AG04450 (cell line): Measurements from ENCODE around the gene TRIM38. TPM values are rescaled to one million over a fixed set of nuclear protein-coding genes. Genes with fewer than 3 reads are reported as not detected.
A peak's percentile ranks its signal among the peaks of the same experiment; 100 is the strongest.
"Not testable (repeated sequence)": the region's sequence is repeated elsewhere in the genome, so short reads cannot be mapped to it uniquely, and the experiment has no call there.

Source experiments
- CTCF ChIA-PET: fragments of 300-600, 350-600 bp; formaldehyde crosslinking; extraction: SDS; loops from one replicate; lab custom pipeline; 2022; ENCODE audit warnings: antibody characterized with exemption, inconsistent platforms; lab: Charles Lee
- POLR2A ChIA-PET: fragments of 350-600 bp; formaldehyde crosslinking; extraction: SDS; loops from one replicate; lab custom pipeline; 2021; ENCODE audit warnings: antibody characterized with exemption, inconsistent platforms; lab: Yijun Ruan, JAX
- DNase-seq: peaks from one replicate; pipeline ENCODE4 v3.0.0-alpha.2; 2011; ENCODE audit warnings: low read depth, low spot score
- H3K27ac ChIP-seq: one replicate; pipeline ENCODE4 v1.5.1; 2012; ENCODE audit warnings: low read depth, low read length, control low read depth
- H3K27me3 ChIP-seq: one replicate; pipeline ENCODE4 v1.6.0; 2012; ENCODE audit warnings: low read length; ENCODE audit not compliant: control insufficient read depth, insufficient read depth
- H3K4me3 ChIP-seq: 2 replicates; pipeline ENCODE4 v1.5.1; 2011; ENCODE audit warnings: mild to moderate bottlenecking, low read depth, low read length, control low read depth
- H3K9me3 ChIP-seq: 2 replicates; pipeline ENCODE4 v1.5.1; 2012; ENCODE audit warnings: low read length; ENCODE audit not compliant: control insufficient read depth, insufficient read depth
- polyA plus RNA-seq: library from polyadenylated mRNA; depleted of rRNA; stranded (reverse); fragments of >200 nt; gene quantifications from 2 replicates; pipeline ENCODE4 v1.2.3, GENCODE V29; 2011
- TF ChIP-seq, protein P1 (sequence below): IDR thresholded peaks from 2 replicates; pipeline ENCODE4 v1.5.1; 2011; ENCODE audit warnings: low read depth, low read length, control low read depth, inconsistent platforms

TRIM38 gene
- polyA plus RNA-seq, 1 experiment = 9.1 TPM

DNA sequence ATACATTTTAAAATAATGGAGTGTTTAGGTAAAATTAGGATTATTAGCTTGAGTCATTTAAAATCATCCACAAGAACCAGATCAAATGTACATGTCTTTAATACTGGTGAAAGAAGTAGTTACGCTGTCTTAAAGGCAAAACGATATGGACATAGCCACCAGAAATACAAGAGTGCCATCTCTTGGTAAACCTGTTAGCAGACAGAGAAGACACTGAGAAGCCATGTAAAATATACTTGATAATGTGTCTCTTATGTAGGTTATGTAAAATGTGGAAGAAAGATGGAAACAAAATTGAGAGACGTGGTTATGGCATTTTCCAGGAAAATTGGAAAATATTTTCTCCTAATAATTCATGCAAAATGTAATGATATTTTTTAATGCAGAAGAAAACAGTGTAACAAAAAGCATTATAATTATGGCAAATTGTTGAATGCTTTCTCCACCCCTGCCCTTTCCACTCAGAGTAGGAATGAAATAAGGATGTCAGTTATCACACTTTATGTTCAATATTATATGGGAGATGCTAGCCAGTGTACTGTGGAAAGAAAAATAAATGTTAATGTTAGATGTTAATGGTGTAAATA lies 19.9 kb upstream of the TRIM38 start:
- Histone ChIP-seq H3K27ac (no peak overlapping the region), H3K27me3 (peaks cover 2% of the 10 kb centered on the region), H3K4me3 (no peak overlapping the region), H3K9me3 (no peaks in the 10 kb centered on the region)
- CTCF ChIA-PET = interaction anchor here (1.0 to 2.2 kb wide), 3 partner anchors 155 to 225 kb away, joined by 3 to 10 read pairs (median 5); no protein-coding TSS in a partner anchor
- POLR2A ChIA-PET = no interaction called here
- TF ChIP-seq, protein P1, sequence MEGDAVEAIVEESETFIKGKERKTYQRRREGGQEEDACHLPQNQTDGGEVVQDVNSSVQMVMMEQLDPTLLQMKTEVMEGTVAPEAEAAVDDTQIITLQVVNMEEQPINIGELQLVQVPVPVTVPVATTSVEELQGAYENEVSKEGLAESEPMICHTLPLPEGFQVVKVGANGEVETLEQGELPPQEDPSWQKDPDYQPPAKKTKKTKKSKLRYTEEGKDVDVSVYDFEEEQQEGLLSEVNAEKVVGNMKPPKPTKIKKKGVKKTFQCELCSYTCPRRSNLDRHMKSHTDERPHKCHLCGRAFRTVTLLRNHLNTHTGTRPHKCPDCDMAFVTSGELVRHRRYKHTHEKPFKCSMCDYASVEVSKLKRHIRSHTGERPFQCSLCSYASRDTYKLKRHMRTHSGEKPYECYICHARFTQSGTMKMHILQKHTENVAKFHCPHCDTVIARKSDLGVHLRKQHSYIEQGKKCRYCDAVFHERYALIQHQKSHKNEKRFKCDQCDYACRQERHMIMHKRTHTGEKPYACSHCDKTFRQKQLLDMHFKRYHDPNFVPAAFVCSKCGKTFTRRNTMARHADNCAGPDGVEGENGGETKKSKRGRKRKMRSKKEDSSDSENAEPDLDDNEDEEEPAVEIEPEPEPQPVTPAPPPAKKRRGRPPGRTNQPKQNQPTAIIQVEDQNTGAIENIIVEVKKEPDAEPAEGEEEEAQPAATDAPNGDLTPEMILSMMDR = peak; percentile 59
- no peak for DNase-seq

DNA sequence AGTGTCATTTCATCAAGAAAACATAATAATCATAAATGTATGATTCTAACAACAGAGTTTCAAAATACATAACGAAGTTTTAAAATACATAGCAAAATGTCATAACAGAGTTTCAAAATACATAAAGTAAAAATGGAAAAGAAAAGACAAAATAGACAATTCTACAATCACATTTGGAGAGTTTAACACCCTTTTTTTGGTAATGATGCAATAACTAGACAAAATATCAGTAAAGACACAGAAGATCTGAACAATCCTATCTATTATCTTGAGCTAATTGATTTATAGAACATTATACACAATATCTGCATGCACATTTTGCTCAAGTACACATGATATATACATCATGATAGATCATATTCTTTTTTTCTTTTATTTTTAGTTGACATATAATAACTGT lies 18.7 kb upstream of the TRIM38 start:
- DNase-seq = no peak
- POLR2A ChIA-PET = no interaction called here

DNA sequence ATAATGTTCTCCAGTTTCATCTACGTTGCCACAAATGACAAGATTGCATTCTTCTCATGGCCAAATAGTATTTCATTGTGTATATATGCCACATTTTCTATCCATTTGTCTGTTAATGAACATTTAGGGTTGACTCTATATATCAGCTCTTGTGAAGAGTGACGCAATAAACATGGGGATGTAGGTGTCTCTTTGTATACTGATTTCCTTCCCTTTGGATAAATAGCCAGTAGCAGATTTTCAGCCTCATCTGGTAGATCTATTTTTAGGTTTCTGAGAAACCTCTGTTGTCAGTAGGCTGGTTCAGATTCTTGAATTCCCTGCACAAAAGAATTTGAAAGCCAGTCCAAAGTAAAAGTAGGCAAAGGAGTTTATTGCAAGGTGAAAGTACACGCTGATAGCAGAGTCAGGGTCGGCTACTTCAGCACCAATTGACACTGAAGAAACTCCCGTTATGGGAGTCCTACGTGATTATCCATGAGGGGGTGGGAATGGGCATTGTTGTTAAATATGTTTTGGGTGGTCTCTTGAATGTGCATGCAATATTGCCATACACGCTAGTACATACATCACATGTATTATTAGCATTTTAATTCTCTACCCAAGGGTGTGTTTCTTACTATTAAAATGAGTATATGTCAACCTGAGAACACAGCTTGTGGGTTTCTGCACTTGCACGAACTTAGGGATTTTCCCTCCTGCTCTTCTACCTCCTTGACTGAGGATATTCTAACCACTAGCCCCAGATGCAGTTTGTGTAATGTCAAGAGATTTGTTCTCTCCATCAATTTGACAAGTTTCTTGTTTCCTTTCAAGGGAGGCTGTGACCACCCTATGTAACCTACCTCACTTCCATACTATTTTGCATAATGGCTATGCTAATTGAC lies 17.7 kb upstream of the TRIM38 start:
- CTCF ChIA-PET = interaction anchor here (1.2 to 1.4 kb wide), 2 partner anchors 156 to 225 kb away, joined by 4 to 5 read pairs; no protein-coding TSS in a partner anchor
- POLR2A ChIA-PET = no interaction called here
- no peak overlapping the region for H3K4me3 ChIP-seq
- H3K9me3 ChIP-seq = no peaks in the 10 kb centered on the region
- H3K27me3 ChIP-seq = no peaks in the 10 kb centered on the region
- DNase-seq = no peak
- H3K27ac ChIP-seq = no peak overlapping the region
- TF ChIP-seq, protein P1 = no peak

More for the DNA sequence above, 18.7 kb upstream of the TRIM38 start:
- CTCF ChIA-PET = interaction anchor here (1.2 to 1.4 kb wide), 2 partner anchors 155 to 224 kb away, joined by 4 to 5 read pairs; no protein-coding TSS in a partner anchor
- H3K27me3 ChIP-seq = peaks cover 2% of the 10 kb centered on the region
- no peak overlapping the region for H3K27ac ChIP-seq
- no peak overlapping the region for H3K4me3 ChIP-seq
- TF ChIP-seq, protein P1 = no peak
- H3K9me3 ChIP-seq = no peaks in the 10 kb centered on the region

DNA sequence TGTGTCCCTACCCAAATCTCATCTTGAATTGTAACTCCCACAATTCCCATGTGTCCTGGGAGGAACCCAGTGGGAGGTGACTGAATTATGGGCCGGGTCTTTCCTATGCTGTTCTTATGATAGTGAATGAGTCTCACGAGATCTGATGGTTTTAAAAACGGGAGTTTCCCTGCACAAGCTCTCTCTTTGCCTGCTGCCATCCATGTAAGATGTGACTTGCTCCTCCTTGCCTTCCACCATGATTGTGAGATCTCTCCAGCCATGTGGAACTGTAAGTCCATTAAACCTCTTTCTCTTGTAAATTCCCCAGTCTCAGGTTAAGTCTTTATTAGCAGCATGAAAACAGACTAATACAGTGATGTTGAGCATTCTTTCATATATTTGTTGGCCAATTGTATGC lies 16.9 kb upstream of the TRIM38 start:
- H3K27me3 ChIP-seq = not testable (repeated sequence)

DNA sequence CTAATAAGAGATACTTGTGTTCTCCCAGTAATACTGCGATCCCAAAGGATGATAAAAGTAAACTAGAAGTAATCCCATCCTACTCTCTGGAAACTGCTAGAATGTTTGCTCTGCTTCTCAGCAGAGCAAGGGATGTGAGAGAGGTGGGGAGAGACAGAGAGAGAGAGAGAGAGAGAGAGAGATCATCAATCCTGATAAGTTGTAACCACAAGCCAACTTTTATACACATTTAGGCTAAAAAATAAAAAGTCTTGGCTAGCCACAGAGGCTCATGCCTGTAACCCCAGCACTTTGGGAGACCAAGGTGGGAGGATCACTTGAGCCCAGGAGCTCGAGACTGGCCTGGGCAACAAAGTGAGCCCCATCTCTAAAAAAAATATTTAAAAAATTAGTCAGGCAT lies 16.0 kb upstream of the TRIM38 start:
- no peaks in the 10 kb centered on the region for H3K9me3 ChIP-seq
- no peak for DNase-seq
- ChIA-PET CTCF (no interaction called here), POLR2A (no interaction called here)
- no peaks in the 10 kb centered on the region for H3K27me3 ChIP-seq
- TF ChIP-seq, protein P1 = no peak
- no peak overlapping the region for H3K4me3 ChIP-seq
- H3K27ac ChIP-seq = no peak overlapping the region

More for the DNA sequence above, 16.9 kb upstream of the TRIM38 start:
- POLR2A ChIA-PET, H3K9me3 ChIP-seq, H3K27ac ChIP-seq, DNase-seq, H3K4me3 ChIP-seq, CTCF ChIA-PET: not testable (repeated sequence)

DNA sequence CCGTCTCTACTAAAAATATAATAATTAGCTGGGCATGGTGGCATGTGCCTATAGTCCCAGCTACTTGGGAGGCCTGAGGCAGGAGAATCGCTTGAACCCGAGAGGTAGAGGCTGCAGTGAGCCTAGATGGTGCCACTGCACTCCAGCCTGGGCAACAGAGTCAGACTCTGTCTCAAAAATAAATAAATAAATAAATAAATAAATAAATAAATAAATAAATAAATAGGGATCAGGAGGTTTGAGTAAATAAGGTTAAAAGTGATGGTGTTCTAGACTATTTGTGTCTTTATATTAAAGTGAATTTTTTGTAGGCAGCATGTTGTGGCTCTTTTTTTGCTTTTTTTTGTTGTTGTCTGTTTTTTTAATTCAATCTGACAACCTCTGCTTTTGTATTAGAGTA lies 15.1 kb upstream of the TRIM38 start:
- POLR2A ChIA-PET, H3K9me3 ChIP-seq, H3K4me3 ChIP-seq, DNase-seq, H3K27me3 ChIP-seq, H3K27ac ChIP-seq: not testable (repeated sequence)
- CTCF ChIA-PET = interaction anchor here (0.7 kb wide), 1 partner anchor 9 kb away, joined by 6 read pairs; no protein-coding TSS in a partner anchor
